ENCODE measurements around the gene COIL.

DNA sequence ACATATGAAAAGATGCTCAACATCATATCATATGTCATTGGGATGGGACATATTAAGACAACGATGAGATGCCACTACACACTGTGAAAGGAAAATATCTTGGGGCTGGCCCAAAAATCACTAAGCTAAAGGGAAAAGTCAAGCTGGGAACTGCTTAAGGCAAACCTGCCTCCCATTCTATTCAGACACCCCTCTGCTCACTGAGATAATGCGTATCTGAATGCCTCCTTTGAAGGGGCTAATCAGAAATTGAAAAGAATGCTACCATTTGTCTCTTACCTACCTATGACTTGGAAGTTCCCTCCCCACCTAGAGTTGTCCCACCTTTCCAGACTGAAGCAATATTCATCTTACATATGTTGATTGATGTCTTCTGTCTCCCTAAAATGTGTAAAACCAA lies 35.8 kb downstream of the COIL start:
- TF ChIP-seq MYC (IDR thresholded peaks at IDR 0.05; ENCODE audit: low read depth, low read length) (no peak), MYC (CRISPR knock-in tag; IDR thresholded peaks at IDR 0.05; ENCODE audit: borderline replicate concordance, low read depth) (no peak), KLF10 (CRISPR knock-in tag; IDR thresholded peaks at IDR 0.05) (no peak), KDM5B (IDR thresholded peaks at IDR 0.05; ENCODE audit: insufficient replicate concordance, low read depth, low read length) (no peak), LCOR (CRISPR knock-in tag; IDR thresholded peaks at IDR 0.05) (no peak), SIN3B (IDR thresholded peaks at IDR 0.05; ENCODE audit: low read depth) (no peak)
- TF ChIP-seq, protein P1, sequence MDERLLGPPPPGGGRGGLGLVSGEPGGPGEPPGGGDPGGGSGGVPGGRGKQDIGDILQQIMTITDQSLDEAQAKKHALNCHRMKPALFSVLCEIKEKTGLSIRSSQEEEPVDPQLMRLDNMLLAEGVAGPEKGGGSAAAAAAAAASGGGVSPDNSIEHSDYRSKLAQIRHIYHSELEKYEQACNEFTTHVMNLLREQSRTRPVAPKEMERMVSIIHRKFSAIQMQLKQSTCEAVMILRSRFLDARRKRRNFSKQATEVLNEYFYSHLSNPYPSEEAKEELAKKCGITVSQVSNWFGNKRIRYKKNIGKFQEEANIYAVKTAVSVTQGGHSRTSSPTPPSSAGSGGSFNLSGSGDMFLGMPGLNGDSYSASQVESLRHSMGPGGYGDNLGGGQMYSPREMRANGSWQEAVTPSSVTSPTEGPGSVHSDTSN (CRISPR knock-in tag; IDR thresholded peaks at IDR 0.05; ENCODE audit: low read depth): no peak
- TF ChIP-seq, protein P1 (tag; conservative IDR thresholded peaks at IDR 0.05; ENCODE audit: low read depth): no peak
- TF ChIP-seq, protein P2, sequence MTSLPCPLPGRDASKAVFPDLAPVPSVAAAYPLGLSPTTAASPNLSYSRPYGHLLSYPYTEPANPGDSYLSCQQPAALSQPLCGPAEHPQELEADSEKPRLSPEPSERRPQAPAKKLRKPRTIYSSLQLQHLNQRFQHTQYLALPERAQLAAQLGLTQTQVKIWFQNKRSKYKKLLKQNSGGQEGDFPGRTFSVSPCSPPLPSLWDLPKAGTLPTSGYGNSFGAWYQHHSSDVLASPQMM (CRISPR knock-in tag; IDR thresholded peaks at IDR 0.05): no peak
